HG03565 (cell line): ENCODE data around the gene ACO1.

Experiments used
- ATAC-seq: cut with Tn5 transposase; IDR thresholded peaks from one replicate; pipeline ENCODE4 v1.9.1; 2021; ENCODE audit warnings: mild to moderate bottlenecking, moderate library complexity; ENCODE audit not compliant: unreplicated experiment

The ACO1 gene

GRCh38 chr9:32414856-32415255 is 30.4 kb downstream of the ACO1 start:
- no peak for ATAC-seq

DNA sequence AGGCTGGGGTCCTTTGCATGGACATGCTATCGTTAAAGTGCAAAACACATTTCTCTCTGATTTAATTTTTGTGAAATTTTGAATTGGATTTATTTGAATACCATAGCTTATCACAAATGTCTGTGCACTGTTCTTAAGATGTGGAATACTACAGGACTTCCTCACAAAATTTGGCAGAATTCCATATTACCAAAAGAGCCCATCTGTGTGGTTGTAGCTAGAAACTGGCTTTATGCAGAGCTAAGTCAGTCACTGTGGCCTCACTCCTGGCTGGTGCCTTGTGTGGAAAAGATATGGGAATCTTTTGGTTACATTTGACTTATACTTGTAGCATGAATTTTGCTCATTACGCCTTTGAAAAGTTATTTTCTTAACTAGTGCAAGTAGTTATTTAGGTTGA is 35.5 kb downstream of the ACO1 start:
- ATAC-seq: no peak

DNA sequence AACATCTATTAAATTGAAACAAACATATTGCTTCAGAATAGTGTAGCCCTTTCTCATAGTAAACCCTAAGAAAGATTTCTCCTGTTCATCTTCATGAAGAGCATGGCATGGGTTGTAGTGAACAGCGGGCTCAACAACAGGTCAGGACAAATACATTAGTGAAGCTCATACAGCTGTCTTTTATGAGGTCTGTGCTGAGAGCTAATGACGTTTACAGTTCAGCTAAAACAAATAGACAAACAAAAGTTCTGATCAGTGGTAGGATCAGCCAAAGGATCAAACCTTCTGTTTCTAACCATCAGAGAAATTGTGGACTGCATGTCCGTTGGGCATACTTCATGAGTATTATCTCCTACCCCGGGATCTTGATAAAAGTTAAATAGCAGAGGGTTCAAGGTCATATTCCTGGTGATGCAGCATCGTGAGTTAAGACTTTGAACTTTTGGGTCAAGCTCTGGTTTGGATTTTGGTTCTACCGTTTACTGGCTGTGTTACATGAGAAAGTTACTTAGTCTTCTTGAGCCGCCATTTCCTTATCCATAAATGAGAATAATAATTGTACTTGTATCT is 37.9 kb downstream of the ACO1 start:
- no peak for ATAC-seq

GRCh38 chr9:32423371-32423770 is 38.9 kb downstream of the ACO1 start:
- no peak for ATAC-seq

- no peak for ATAC-seq
These were observed 40.2 kb downstream of the ACO1 start for GRCh38 chr9:32424616-32425015.

DNA sequence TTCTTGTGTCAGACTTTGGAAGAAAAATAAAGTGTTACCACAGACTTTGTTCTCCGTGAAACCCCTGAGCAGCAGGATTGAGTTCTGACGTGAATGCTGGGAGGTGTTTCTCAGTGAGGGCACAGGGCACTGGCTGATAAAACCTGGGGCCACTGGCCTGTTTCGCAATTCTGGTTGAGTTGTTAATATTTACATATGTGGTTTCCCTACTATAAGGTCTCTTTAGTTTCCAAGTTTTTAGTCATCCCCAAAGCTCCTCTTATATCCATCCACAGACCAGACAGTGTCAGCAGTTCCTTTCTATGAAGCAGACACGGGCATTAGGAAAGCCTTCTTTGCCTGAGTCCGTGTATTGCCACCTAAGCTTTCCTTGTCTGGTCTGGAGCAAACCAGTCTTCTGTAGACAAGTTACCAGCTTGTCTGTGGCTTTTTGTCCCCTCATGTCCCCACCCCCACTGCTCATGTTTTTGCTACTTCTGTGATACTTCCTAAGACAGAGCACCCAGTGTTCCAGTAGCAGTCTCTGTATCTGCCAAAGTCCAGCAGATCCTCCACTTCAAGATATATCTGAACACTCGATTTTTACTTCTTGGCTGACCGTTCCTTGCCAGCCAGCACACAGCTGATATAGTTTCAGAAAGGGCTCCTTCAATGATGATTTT is 42.0 kb downstream of the ACO1 start:
- ATAC-seq: no peak

- ATAC-seq: no peak
These were observed 42.8 kb downstream of the ACO1 start for GRCh38 chr9:32427111-32427873.

DNA sequence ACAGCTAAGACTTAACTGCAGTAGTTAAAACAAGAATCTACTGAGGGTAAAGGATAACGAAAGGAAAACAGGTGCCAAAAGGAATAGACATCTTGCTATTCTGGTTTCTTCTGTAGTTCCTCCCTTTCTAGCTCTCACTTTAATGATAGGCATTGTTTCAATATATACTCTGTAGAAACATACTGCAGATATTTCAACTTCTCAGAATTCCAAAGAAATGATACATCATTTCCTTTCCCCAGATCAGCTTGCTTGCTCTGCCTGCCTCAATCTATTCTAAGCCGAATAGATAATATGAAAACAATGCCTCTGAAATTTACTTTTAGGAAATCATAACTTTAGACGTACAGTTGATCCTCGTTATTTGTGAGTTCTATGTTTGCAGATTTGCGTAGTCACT is 46.3 kb downstream of the ACO1 start:
- no peak for ATAC-seq

GRCh38 chr9:32431196-32431595 is 46.8 kb downstream of the ACO1 start:
- ATAC-seq: no peak

DNA sequence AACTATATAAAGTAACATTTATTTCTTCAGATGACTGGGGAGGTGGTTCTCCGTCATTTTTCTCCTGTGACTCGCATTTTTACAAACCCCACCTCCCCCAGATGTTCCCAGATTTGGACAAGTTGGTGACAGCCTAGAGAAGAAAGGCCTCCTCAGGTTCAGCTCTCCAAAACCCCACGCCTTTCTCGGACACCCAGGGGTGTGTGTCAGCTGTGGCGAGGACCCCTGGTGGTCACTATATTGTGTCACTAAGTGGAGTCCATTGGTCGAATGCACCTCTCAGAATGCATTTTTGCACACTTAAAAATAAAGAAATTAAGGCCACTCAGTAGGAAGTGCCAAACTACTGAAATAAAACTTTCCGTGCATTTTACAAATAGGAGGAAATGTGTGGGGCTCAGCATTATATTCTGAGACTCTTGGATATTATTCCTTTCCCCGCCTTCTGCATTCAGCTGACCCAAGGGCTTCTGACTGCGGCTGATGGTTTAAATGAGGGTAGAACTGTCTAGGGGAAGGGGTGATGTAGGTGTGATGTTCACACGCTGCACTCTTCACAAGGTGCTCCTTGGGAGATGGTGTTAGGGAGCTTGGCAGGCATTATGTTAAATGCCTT is 47.6 kb downstream of the ACO1 start:
- peak; percentile 51 for ATAC-seq

DNA sequence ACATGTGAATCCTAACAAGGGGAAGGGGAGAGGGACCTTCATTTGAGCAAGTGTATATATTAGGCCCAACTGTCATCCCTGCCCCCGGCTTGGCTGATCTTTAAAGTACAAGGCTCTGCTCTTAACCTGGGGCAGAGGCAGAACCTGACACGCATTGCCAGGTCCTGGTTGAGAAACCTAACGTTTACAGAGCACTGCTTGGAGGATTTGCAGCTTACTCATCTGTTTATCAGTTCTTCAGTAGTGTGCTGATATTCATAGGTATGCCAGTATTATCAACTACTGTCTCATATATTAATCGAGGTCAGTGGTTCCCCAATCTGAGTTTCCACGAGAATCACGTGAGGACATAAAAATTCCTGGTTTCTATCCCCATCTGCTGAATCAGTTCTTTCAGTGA is 50.4 kb downstream of the ACO1 start:
- ATAC-seq: no peak

DNA sequence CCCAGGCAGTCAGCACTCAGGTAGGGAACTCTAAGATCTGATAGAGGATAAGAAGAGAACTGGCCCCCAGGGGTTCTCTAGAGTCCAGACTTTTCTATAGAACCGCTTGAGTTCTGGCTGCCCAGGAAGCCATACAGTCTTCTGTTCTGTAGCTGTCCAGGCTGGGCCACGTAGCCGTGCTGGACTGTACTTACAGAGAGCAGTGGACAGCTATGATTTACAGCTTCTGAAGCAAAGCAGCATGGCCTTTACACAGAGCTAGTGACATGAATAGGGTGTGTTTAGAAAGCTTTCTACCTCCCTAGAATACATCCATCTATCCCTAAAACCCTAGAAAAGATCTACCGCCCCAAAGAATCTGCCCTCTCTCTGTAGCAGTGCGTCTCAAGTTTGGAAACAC is 57.2 kb downstream of the ACO1 start:
- no peak for ATAC-seq

DNA sequence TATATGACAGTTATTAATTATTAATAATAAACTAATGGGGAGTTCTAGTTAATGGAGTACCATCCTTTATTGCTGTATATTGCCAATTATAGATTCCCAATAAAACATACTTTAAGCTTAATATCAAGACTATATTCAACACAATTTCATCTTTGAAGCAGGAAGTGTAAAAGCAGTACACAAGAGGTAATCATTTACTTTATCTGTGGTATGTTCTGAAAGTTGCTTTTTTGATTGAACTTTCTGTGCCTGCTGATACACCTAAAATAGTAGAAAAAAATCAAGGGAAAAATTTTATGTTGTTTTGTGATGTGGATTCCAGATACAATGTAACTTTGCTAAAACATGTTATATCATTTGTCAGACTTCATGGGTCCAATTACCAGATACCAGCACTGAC is 58.0 kb downstream of the ACO1 start:
- ATAC-seq: no peak

DNA sequence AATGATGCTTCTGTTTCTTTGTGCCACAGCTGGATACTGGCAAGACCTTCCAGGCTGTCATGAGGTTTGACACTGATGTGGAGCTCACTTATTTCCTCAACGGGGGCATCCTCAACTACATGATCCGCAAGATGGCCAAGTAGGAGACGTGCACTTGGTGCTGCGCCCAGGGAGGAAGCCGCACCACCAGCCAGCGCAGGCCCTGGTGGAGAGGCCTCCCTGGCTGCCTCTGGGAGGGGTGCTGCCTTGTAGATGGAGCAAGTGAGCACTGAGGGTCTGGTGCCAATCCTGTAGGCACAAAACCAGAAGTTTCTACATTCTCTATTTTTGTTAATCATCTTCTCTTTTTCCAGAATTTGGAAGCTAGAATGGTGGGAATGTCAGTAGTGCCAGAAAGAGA is 65.5 kb downstream of the ACO1 start:
- ATAC-seq: no peak

DNA sequence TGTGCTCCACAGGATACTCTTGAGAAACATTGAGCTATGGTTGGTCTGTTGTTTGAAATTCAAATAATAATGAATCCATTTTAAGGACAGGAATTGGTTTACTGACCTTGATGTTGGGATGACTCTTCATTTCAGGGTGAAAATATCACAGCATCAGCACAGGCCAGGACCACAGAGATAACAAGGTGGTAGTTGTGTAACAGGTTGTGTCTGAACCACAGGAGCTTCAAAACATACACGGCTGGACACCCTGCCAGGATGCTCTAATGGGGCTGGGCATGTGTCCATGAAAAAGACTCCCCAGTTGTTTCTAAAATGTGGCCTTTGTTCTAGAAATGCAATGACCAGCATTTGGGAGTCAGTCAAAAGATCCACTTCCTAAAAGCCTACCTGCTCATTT is 69.8 kb downstream of the ACO1 start:
- no peak for ATAC-seq

DNA sequence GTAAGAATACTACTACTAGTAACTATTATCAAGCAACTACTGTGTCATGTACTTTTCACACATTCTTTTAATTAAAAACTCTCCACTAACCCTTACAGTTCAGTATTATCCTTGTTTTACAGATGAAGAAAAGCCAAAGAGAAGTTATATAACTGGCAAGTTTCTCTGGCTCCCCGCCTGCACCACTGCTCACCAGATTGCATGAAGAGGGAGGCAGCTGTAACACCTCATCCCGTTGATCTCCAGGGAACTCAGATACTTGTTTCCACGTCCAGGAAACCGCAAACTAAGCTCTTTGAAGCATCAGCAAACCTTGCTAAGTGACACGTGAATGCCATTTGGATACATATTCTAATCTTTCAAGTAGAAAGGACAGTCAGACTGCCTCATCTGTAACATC is 71.3 kb downstream of the ACO1 start:
- no peak for ATAC-seq

- ATAC-seq: no peak
These were observed 72.1 kb downstream of the ACO1 start for GRCh38 chr9:32456564-32456963.

- ATAC-seq: no peak
These were observed 79.3 kb downstream of the ACO1 start for GRCh38 chr9:32463500-32464293.

DNA sequence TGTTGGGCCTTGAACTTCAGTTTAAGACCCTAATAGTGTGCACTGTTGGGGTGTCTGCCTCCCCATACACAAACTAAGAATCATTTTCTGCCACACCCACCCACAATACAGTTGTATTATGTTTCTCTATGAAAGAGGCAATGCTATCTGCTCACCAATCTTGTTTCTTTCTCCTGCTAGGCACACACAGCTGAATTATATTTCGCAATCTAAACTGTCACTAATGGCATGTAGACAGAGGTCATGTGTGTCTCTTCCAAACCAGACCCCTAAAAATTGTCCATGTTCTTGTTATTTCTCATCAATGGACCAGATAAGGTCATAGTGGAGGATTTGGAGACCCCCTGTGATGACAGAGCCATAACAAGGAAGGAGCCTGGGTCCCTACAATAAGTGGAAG is 84.3 kb downstream of the ACO1 start:
- no peak for ATAC-seq

GRCh38 chr9:32472344-32472743 is 87.9 kb downstream of the ACO1 start:
- ATAC-seq: no peak

GRCh38 chr9:32483343-32483742 is 98.9 kb downstream of the ACO1 start:
- ATAC-seq: no peak
